GM23338 (cell line): ENCODE results near the gene LRRC34. TPM values are rescaled to one million over a fixed set of nuclear protein-coding genes. Genes with fewer than 3 reads are reported as not detected.

Experiments
- ATAC-seq: fragments of 200-7000 bp; cut with Tn5 transposase; 3 replicates; pipeline ENCODE4 v1.9.1; 2020
- DNase-seq: peaks from one replicate; pipeline ENCODE4 v3.0.0-alpha.2; 2015; ENCODE audit warnings: low spot score
- H2AFZ ChIP-seq: fragments of 200-600 bp; sonication (generic); 2 replicates; pipeline ENCODE4 v1.8.0; 2016; ENCODE audit warnings: antibody characterized with exemption, mild to moderate bottlenecking, moderate library complexity
- H3F3A ChIP-seq: fragments of 200-600 bp; sonication (generic); replicated peaks from 2 replicates; pipeline ENCODE4 v1.8.0; 2017; ENCODE audit warnings: antibody characterized with exemption, mixed run types, low read depth
- H3K27ac ChIP-seq: fragments of 200-600 bp; sonication (generic); 2 replicates; pipeline ENCODE4 v1.6.1; 2016; ENCODE audit warnings: low read depth
- H3K27me3 ChIP-seq: fragments of 200-600 bp; sonication (generic); 2 replicates; pipeline ENCODE4 v1.8.0; 2016; ENCODE audit warnings: mild to moderate bottlenecking, mixed run types, moderate library complexity; ENCODE audit not compliant: insufficient read depth
- H3K36me3 ChIP-seq: fragments of 200-600 bp; sonication (generic); 2 replicates; pipeline ENCODE4 v1.8.0; 2016; ENCODE audit warnings: mild to moderate bottlenecking; ENCODE audit not compliant: insufficient read depth
- H3K4me1 ChIP-seq: fragments of 200-600 bp; sonication (generic); 2 replicates; pipeline ENCODE4 v1.8.0; 2016; ENCODE audit warnings: mild to moderate bottlenecking, moderate library complexity; ENCODE audit not compliant: insufficient read depth
- H3K4me2 ChIP-seq: fragments of 200-600 bp; sonication (generic); 2 replicates; pipeline ENCODE4 v1.7.1; 2017; ENCODE audit warnings: mixed run types
- H3K4me3 ChIP-seq: fragments of 200-600 bp; sonication (generic); 2 replicates; pipeline ENCODE4 v1.6.1; 2016; ENCODE audit warnings: mixed run types
- H3K79me2 ChIP-seq: fragments of 200-600 bp; sonication (generic); replicated peaks from 2 replicates; pipeline ENCODE4 v1.8.0; 2017; ENCODE audit warnings: mild to moderate bottlenecking; ENCODE audit not compliant: insufficient read depth
- H3K9me2 ChIP-seq: fragments of 200-600 bp; sonication (generic); 2 replicates; pipeline ENCODE4 v1.8.0; 2017; ENCODE audit not compliant: insufficient read depth
- H4K20me1 ChIP-seq: fragments of 200-600 bp; sonication (generic); replicated peaks from 2 replicates; pipeline ENCODE4 v1.8.0; 2017; ENCODE audit warnings: mild to moderate bottlenecking; ENCODE audit not compliant: insufficient read depth
- H3K27ac Mint-ChIP-seq: 2 replicates; pipeline ENCODE4 v1.8.0; 2020; ENCODE audit warnings: inconsistent platforms, mild to moderate bottlenecking, moderate library complexity, mixed read lengths
- H3K27me3 Mint-ChIP-seq: 3 replicates; pipeline ENCODE4 v1.8.0; 2022; ENCODE audit warnings: low read depth, mild to moderate bottlenecking, moderate library complexity, mixed read lengths, inconsistent platforms; ENCODE audit not compliant: insufficient read depth, poor library complexity
- H3K36me3 Mint-ChIP-seq: 3 replicates; pipeline ENCODE4 v1.8.0; 2021; ENCODE audit warnings: low read depth, mild to moderate bottlenecking, inconsistent platforms, moderate library complexity, mixed read lengths
- H3K4me1 Mint-ChIP-seq: 3 replicates; pipeline ENCODE4 v1.8.0; 2020; ENCODE audit warnings: mild to moderate bottlenecking, inconsistent platforms, mixed read lengths
- H3K4me3 Mint-ChIP-seq: 3 replicates; pipeline ENCODE4 v1.8.0; 2021; ENCODE audit warnings: moderate library complexity, mild to moderate bottlenecking, inconsistent platforms, mixed read lengths
- H3K9me3 Mint-ChIP-seq: 3 replicates; pipeline ENCODE4 v1.8.0; 2020; ENCODE audit warnings: moderate library complexity, mild to moderate bottlenecking, inconsistent platforms, mixed read lengths
- CREB1 ChIP-seq: fragments of 250-450 bp; sonication (Bioruptor Pico); IDR thresholded peaks from 2 replicates; pipeline ENCODE4 v1.5.0; 2020; ENCODE audit warnings: low read depth, mild to moderate bottlenecking, moderate library complexity
- CTCF ChIP-seq, 2 experiments: fragments of 200-600 bp in 1 of 2; sonication (generic) in 1 of 2; conservative IDR thresholded peaks; 2 replicates each; pipeline versions ENCODE4 v1.5.1 to v1.6.1; 2016 to 2017; ENCODE audit warnings: antibody characterized with exemption in 2 of 2, low read depth in 2 of 2, mild to moderate bottlenecking in 2 of 2, moderate library complexity in 1 of 2
- ETS1 ChIP-seq: IDR thresholded peaks from 2 replicates; pipeline ENCODE4 v1.6.1; 2016; ENCODE audit warnings: antibody characterized with exemption
- EZH2 ChIP-seq: fragments of 200-600 bp; sonication (generic); IDR thresholded peaks from one replicate; pipeline ENCODE4 v1.8.0; 2017; ENCODE audit warnings: antibody characterized with exemption, mild to moderate bottlenecking, low read depth; ENCODE audit not compliant: unreplicated experiment
- EZH2phosphoT487 ChIP-seq: fragments of 200-600 bp; sonication (generic); IDR thresholded peaks from one replicate; pipeline ENCODE4 v1.8.1; 2018; ENCODE audit warnings: antibody characterized with exemption; ENCODE audit not compliant: unreplicated experiment
- JUNB ChIP-seq: IDR thresholded peaks from one replicate; pipeline ENCODE4 v1.6.1; 2016; ENCODE audit warnings: antibody characterized with exemption; ENCODE audit not compliant: unreplicated experiment
- NANOG ChIP-seq: IDR thresholded peaks from 2 replicates; pipeline ENCODE4 v1.6.1; 2016; ENCODE audit warnings: antibody characterized with exemption, borderline replicate concordance
- POLR2AphosphoS5 ChIP-seq: IDR thresholded peaks from 2 replicates; pipeline ENCODE4 v1.6.1; 2016; ENCODE audit warnings: antibody characterized with exemption, low read depth
- STAT1 ChIP-seq: IDR thresholded peaks from one replicate; pipeline ENCODE4 v1.6.1; 2016; ENCODE audit warnings: antibody characterized with exemption; ENCODE audit not compliant: unreplicated experiment
- ZNF114 ChIP-seq: fragments of 250-450 bp; sonication (Bioruptor Pico); IDR thresholded peaks from 2 replicates; pipeline ENCODE4 v1.5.0; 2020; ENCODE audit warnings: mild to moderate bottlenecking, moderate library complexity
- ZNF331 ChIP-seq: fragments of 250-450 bp; sonication (Bioruptor Pico); IDR thresholded peaks from 2 replicates; pipeline ENCODE4 v1.5.0; 2020; ENCODE audit warnings: low read depth, mild to moderate bottlenecking, moderate library complexity
- ZNF462 ChIP-seq: fragments of 250-450 bp; sonication (Bioruptor Pico); IDR thresholded peaks from 2 replicates; pipeline ENCODE4 v1.5.0; 2020; ENCODE audit warnings: mild to moderate bottlenecking, moderate library complexity
- polyA plus RNA-seq: library from polyadenylated mRNA; unstranded; fragments of >200 nt; fragmentation: Nextera tagmentation; extraction: Ambion mirVana; gene quantifications from 2 replicates; pipeline ENCODE4 v1.2.1, GENCODE V29; 2016
- total RNA-seq: library from RNA; depleted of rRNA; stranded (reverse); fragments of >200 nt; shearing (Covaris generic); gene quantifications from 2 replicates; pipeline ENCODE4 v1.2.3, GENCODE V29; 2014

The LRRC34 gene
- total and polyA plus RNA-seq, 2 experiments from 2014 or later: 9.1 to 15.7 TPM

GRCh38 chr3:169813757-169814517, 1.2 kb upstream of the LRRC34 start (continued):
- no peak for TF ChIP-seq ETS1
- TF ChIP-seq POLR2AphosphoS5: peak; percentile 28; the same call in 1 of the 2 replicates
- TF ChIP-seq CREB1 (CRISPR knock-in tag): 0 out of 2 replicates have a peak, but pooled peaks have one; percentile 23
- no peak for TF ChIP-seq EZH2phosphoT487

GRCh38 chr3:169813278-169813677, 574 bp upstream of the LRRC34 start:
- Histone ChIP-seq H2AFZ (peak overlapping the region; percentile 98), H3K4me2 (peak overlapping the region; percentile 96), H3F3A (no peaks in the 10 kb centered on the region), H3K4me3 (peak overlapping the region; percentile 81), H4K20me1 (no peaks in the 10 kb centered on the region), H3K36me3 (no peaks in the 10 kb centered on the region), H3K9me2 (no peaks in the 10 kb centered on the region), H3K4me1 (peaks cover 20% of the 10 kb centered on the region), H3K79me2 (no peaks in the 10 kb centered on the region), H3K27ac (no peak overlapping the region), H3K27me3 (peaks cover 12% of the 10 kb centered on the region; the same call in 1 of the 2 replicates)
- Mint-ChIP-seq H3K9me3 (peaks cover 13% of the 10 kb centered on the region; the same call in 2 of the 3 replicates), H3K27me3 (peaks cover 18% of the 10 kb centered on the region), H3K4me3 (peak overlapping the region; percentile 78), H3K4me1 (peaks cover 25% of the 10 kb centered on the region), H3K36me3 (no peaks in the 10 kb centered on the region), H3K27ac (no peak overlapping the region)
- DNase-seq: no peak
- no peak for ATAC-seq
- TF ChIP-seq NANOG (no peak), JUNB (no peak), ZNF462 (CRISPR knock-in tag) (no peak), ZNF114 (CRISPR knock-in tag) (no peak), EZH2 (no peak), ETS1 (no peak), CREB1 (CRISPR knock-in tag) (no peak), EZH2phosphoT487 (no peak), CTCF (conservative IDR thresholded peaks at IDR 0.05; ENCODE audit: low read depth in 2 of 2) (no peak), STAT1 (no peak), ZNF331 (CRISPR knock-in tag) (no peak)
